ENCODE results near the gene UGT1A10.
"Not testable (repeated sequence)": the region's sequence is repeated elsewhere in the genome, so short reads cannot be mapped to it uniquely, and the experiment has no call there.

UGT1A10 gene

GRCh38 chr2:233603520-233603919, 32.7 kb upstream of the UGT1A10 start:
- TF ChIP-seq CTCF (IDR thresholded peaks at IDR 0.05; ENCODE audit: low read depth, low read length, missing control alignments): no peak
- DNase-seq (ENCODE audit: extremely low read depth, low read depth): no peak
- H3K4me3 ChIP-seq (replicated peaks; ENCODE audit: low read depth, low read length): no peak overlapping the region

GRCh38 chr2:233604826-233605225, 31.4 kb upstream of the UGT1A10 start:
- no peak for TF ChIP-seq CTCF (IDR thresholded peaks at IDR 0.05; ENCODE audit: low read depth, low read length, missing control alignments)
- DNase-seq (ENCODE audit: extremely low read depth, low read depth): no peak
- no peak overlapping the region for H3K4me3 ChIP-seq (replicated peaks; ENCODE audit: low read depth, low read length)

GRCh38 chr2:233605680-233606079, 30.6 kb upstream of the UGT1A10 start:
- TF ChIP-seq CTCF (IDR thresholded peaks at IDR 0.05; ENCODE audit: low read depth, low read length, missing control alignments): no peak
- DNase-seq (ENCODE audit: extremely low read depth, low read depth): no peak
- no peak overlapping the region for H3K4me3 ChIP-seq (replicated peaks; ENCODE audit: low read depth, low read length)

- no peak for DNase-seq (ENCODE audit: extremely low read depth, low read depth)
- TF ChIP-seq CTCF (IDR thresholded peaks at IDR 0.05; ENCODE audit: low read depth, low read length, missing control alignments): no peak
- H3K4me3 ChIP-seq (replicated peaks; ENCODE audit: low read depth, low read length): no peak overlapping the region
Measured at GRCh38 chr2:233611284-233611683, 25.0 kb upstream of the UGT1A10 start.

- not testable (repeated sequence) for H3K4me3 ChIP-seq (replicated peaks; ENCODE audit: low read depth, low read length); DNase-seq (ENCODE audit: extremely low read depth, low read depth)
Measured at GRCh38 chr2:233617476-233617875, 18.8 kb upstream of the UGT1A10 start, which contains the start of gene UGT1A8. Gene UGT1A8, plus strand, starts transcription at chr2:233617633. Its CDS starts 75 bp downstream, at chr2:233617708.

GRCh38 chr2:233620204-233620603, 16.0 kb upstream of the UGT1A10 start:
- no peak for DNase-seq (ENCODE audit: extremely low read depth, low read depth)
- no peak overlapping the region for H3K4me3 ChIP-seq (replicated peaks; ENCODE audit: low read depth, low read length)
- no peak for TF ChIP-seq CTCF (IDR thresholded peaks at IDR 0.05; ENCODE audit: low read depth, low read length, missing control alignments)

GRCh38 chr2:233621863-233622262, 14.4 kb upstream of the UGT1A10 start:
- not testable (repeated sequence) for DNase-seq (ENCODE audit: extremely low read depth, low read depth); H3K4me3 ChIP-seq (replicated peaks; ENCODE audit: low read depth, low read length)

GRCh38 chr2:233627331-233628025, 8.8 kb upstream of the UGT1A10 start:
- TF ChIP-seq CTCF (IDR thresholded peaks at IDR 0.05; ENCODE audit: low read depth, low read length, missing control alignments): no peak
- DNase-seq (ENCODE audit: extremely low read depth, low read depth): no peak
- no peak overlapping the region for H3K4me3 ChIP-seq (replicated peaks; ENCODE audit: low read depth, low read length)
